ENCODE results near the gene ORC5. TPM values are rescaled to one million over a fixed set of nuclear protein-coding genes. Genes with fewer than 3 reads are reported as not detected.

ORC5 gene
- total RNA-seq, 2 donors from 2014 or later: 13.8 to 14.8 TPM

GRCh38 chr7:104231054-104232046 is 23.5 kb upstream of the ORC5 start:
- no peaks in the 10 kb centered on the region for H3K27me3 ChIP-seq (replicated peaks; ENCODE audit: insufficient read depth)
- H3K4me3 ChIP-seq: no peak overlapping the region
- ATAC-seq (ENCODE audit: insufficient number of reproducible peaks, low FRiP score, low read depth): no peak
- TF ChIP-seq, protein P1, sequence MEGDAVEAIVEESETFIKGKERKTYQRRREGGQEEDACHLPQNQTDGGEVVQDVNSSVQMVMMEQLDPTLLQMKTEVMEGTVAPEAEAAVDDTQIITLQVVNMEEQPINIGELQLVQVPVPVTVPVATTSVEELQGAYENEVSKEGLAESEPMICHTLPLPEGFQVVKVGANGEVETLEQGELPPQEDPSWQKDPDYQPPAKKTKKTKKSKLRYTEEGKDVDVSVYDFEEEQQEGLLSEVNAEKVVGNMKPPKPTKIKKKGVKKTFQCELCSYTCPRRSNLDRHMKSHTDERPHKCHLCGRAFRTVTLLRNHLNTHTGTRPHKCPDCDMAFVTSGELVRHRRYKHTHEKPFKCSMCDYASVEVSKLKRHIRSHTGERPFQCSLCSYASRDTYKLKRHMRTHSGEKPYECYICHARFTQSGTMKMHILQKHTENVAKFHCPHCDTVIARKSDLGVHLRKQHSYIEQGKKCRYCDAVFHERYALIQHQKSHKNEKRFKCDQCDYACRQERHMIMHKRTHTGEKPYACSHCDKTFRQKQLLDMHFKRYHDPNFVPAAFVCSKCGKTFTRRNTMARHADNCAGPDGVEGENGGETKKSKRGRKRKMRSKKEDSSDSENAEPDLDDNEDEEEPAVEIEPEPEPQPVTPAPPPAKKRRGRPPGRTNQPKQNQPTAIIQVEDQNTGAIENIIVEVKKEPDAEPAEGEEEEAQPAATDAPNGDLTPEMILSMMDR (IDR thresholded peaks at IDR 0.05): peak; percentile 59
- no peaks in the 10 kb centered on the region for H3K9me3 ChIP-seq
- no peaks in the 10 kb centered on the region for H3K4me1 ChIP-seq (ENCODE audit: control insufficient read depth in 1 of 2, low read depth in 2 of 2)
- no peak for DNase-seq (ENCODE audit: low spot score)
- H3K27ac ChIP-seq: no peak overlapping the region
- no peaks in the 10 kb centered on the region for H3K36me3 ChIP-seq

DNA sequence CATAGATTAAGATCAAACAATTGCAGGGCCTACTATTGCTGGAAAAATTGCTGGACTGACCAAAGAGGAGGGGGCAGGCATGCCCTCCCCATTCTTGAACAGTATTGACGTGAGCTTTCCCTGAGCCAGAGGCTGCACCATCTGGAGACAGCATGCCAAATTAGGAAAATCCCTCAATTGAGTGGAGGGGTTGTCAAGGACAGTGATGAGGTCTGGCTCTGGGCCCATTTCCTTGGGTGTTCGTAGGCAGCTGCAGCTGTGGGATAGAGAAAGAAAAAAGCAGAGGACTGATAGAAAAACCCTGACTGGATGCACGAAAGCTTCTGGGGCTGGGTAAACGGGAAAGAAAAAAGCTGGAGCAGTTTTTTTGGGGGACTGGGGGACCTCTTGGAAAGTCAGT is 22.8 kb upstream of the ORC5 start:
- ATAC-seq (ENCODE audit: insufficient number of reproducible peaks, low FRiP score, low read depth): no peak
- H3K36me3 ChIP-seq: no peaks in the 10 kb centered on the region
- TF ChIP-seq, protein P1 (IDR thresholded peaks at IDR 0.05): no peak

GRCh38 chr7:104228442-104228841 is 20.6 kb upstream of the ORC5 start:
- no peak for DNase-seq (ENCODE audit: low spot score)
- H3K27ac ChIP-seq: no peak overlapping the region
- H3K36me3 ChIP-seq: no peaks in the 10 kb centered on the region
- TF ChIP-seq, protein P1 (IDR thresholded peaks at IDR 0.05): no peak
- no peaks in the 10 kb centered on the region for H3K27me3 ChIP-seq (replicated peaks; ENCODE audit: insufficient read depth)
- H3K9me3 ChIP-seq: no peaks in the 10 kb centered on the region
- H3K4me3 ChIP-seq: no peak overlapping the region
- no peak for ATAC-seq (ENCODE audit: insufficient number of reproducible peaks, low FRiP score, low read depth)
- no peaks in the 10 kb centered on the region for H3K4me1 ChIP-seq (ENCODE audit: control insufficient read depth in 1 of 2, low read depth in 2 of 2)

More for the DNA sequence above, 22.8 kb upstream of the ORC5 start:
- Histone ChIP-seq H3K4me3 (no peak overlapping the region), H3K27ac (no peak overlapping the region), H3K9me3 (no peaks in the 10 kb centered on the region), H3K27me3 (replicated peaks; ENCODE audit: insufficient read depth) (no peaks in the 10 kb centered on the region), H3K4me1 (ENCODE audit: control insufficient read depth in 1 of 2, low read depth in 2 of 2) (no peaks in the 10 kb centered on the region)
- DNase-seq (ENCODE audit: low spot score): no peak

- no peaks in the 10 kb centered on the region for H3K27me3 ChIP-seq (replicated peaks; ENCODE audit: insufficient read depth)
- H3K4me3 ChIP-seq: no peak overlapping the region
- no peaks in the 10 kb centered on the region for H3K4me1 ChIP-seq (ENCODE audit: control insufficient read depth in 1 of 2, low read depth in 2 of 2)
- no peaks in the 10 kb centered on the region for H3K36me3 ChIP-seq
- TF ChIP-seq, protein P1 (IDR thresholded peaks at IDR 0.05): no peak
- no peak for ATAC-seq (ENCODE audit: insufficient number of reproducible peaks, low FRiP score, low read depth)
- H3K9me3 ChIP-seq: no peaks in the 10 kb centered on the region
- no peak for DNase-seq (ENCODE audit: low spot score)
- H3K27ac ChIP-seq: no peak overlapping the region
These were observed 17.6 kb upstream of the ORC5 start for GRCh38 chr7:104225451-104225850.

- Histone ChIP-seq H3K9me3 (no peaks in the 10 kb centered on the region), H3K36me3 (no peaks in the 10 kb centered on the region), H3K4me1 (ENCODE audit: control insufficient read depth in 1 of 2, low read depth in 2 of 2) (no peaks in the 10 kb centered on the region), H3K4me3 (no peak overlapping the region), H3K27ac (no peak overlapping the region), H3K27me3 (replicated peaks; ENCODE audit: insufficient read depth) (no peaks in the 10 kb centered on the region)
- no peak for ATAC-seq (ENCODE audit: insufficient number of reproducible peaks, low FRiP score, low read depth)
- TF ChIP-seq, protein P1 (IDR thresholded peaks at IDR 0.05): no peak
- no peak for DNase-seq (ENCODE audit: low spot score)
These were observed 9.8 kb upstream of the ORC5 start for GRCh38 chr7:104217620-104218019.

Data from thoracic aorta (tissue), 2 donors.